NOMO-1 treated with dmso at 0.1 percent for 144 hours (cell line): ENCODE data around the gene FMNL2.

Experiments
- DNase-seq: peaks from one replicate; lab custom pipeline; 2025; ENCODE audit not compliant: unreplicated experiment; lab: John Stamatoyannopoulos, UW

FMNL2 gene

GRCh38 chr2:152569186-152569585 lies 234.2 kb downstream of the FMNL2 start:
- DNase-seq, result no peak

GRCh38 chr2:152571048-152571766 lies 236.2 kb downstream of the FMNL2 start:
- DNase-seq, result no peak

- no peak for DNase-seq
These were observed 237.1 kb downstream of the FMNL2 start for GRCh38 chr2:152572031-152572430.

GRCh38 chr2:152573168-152573567 lies 238.2 kb downstream of the FMNL2 start:
- DNase-seq, result peak; percentile 78

GRCh38 chr2:152577579-152577978 lies 242.6 kb downstream of the FMNL2 start:
- DNase-seq, result no peak

- no peak for DNase-seq
These were observed 243.6 kb downstream of the FMNL2 start for GRCh38 chr2:152578573-152578972.

GRCh38 chr2:152580714-152581113 lies 245.7 kb downstream of the FMNL2 start:
- DNase-seq, result no peak

GRCh38 chr2:152581360-152581759 lies 246.4 kb downstream of the FMNL2 start:
- no peak for DNase-seq

GRCh38 chr2:152582081-152582480 lies 247.1 kb downstream of the FMNL2 start:
- no peak for DNase-seq

GRCh38 chr2:152583512-152584229 lies 248.7 kb downstream of the FMNL2 start:
- no peak for DNase-seq

- DNase-seq, result no peak
These were observed 249.3 kb downstream of the FMNL2 start for GRCh38 chr2:152584301-152584700.

- no peak for DNase-seq
These were observed 251.0 kb downstream of the FMNL2 start for GRCh38 chr2:152585830-152586484.

- DNase-seq, result no peak
These were observed 252.4 kb downstream of the FMNL2 start for GRCh38 chr2:152587187-152587947.

- DNase-seq, result no peak
These were observed 254.0 kb downstream of the FMNL2 start for GRCh38 chr2:152588998-152589397.

GRCh38 chr2:152594022-152594766 lies 259.2 kb downstream of the FMNL2 start:
- peak; percentile 84 for DNase-seq

- DNase-seq, result no peak
These were observed 259.8 kb downstream of the FMNL2 start for GRCh38 chr2:152594792-152595191.

- no peak for DNase-seq
These were observed 264.2 kb downstream of the FMNL2 start for GRCh38 chr2:152598975-152599759.

GRCh38 chr2:152600051-152600657 lies 265.2 kb downstream of the FMNL2 start:
- no peak for DNase-seq

- no peak for DNase-seq
These were observed 265.7 kb downstream of the FMNL2 start for GRCh38 chr2:152600697-152601096.
